Measurements from ENCODE around the gene ANO9.

The ANO9 gene

DNA sequence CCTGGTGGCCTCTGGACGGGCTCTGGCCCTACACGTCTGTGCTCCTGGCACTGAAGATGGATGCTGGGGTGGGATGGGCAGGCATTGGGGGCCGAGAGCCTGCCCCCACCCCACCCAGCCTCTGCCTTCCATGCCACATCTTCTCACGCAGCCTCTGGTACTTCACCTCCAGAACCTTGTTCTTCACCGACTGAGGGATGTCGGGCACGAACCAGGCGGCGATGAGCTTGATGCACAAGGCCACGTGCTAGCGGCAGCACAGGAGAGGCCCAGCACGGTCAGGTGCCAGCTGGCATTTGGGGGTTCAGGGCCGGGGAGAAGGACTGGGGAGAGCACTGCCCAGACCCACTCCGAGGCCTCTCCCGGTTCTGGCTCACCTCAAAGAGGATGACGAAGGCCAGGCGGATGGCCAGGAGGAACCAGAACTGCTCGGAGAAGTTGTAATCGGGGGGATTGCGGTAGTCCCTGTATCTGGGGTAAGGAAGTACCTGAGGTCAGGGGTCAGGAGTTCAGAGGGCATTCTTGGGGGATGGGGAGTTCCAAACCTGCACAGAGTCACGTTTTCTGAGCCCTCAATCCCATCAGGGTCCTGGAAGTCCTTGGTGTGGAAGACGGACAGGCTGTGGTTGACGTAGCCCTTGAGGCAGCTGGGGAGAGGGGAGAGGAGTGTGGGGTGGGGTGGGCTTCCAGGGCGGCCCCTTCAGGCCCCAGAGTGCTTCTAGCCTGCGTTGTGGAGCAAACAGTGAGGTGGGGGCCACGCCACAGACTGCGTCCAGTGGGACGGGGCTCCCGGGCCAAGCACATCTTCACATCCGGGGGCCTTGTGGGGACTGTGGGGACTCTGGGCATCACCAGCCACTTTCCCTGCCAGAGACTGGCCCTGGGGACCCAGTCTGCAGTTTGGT lies 23.2 kb downstream of the ANO9 start:
- Histone ChIP-seq H3K4me3 (replicated peaks; ENCODE audit: low read depth, low read length) (no peak overlapping the region), H3K36me3 (ENCODE audit: control insufficient read depth, insufficient read depth, low read length) (no peaks in the 10 kb centered on the region), H3K27me3 (replicated peaks; ENCODE audit: control insufficient read depth, insufficient read depth, low read length) (no peaks in the 10 kb centered on the region; the same call in 1 of the 2 replicates)
- TF ChIP-seq, protein P1, sequence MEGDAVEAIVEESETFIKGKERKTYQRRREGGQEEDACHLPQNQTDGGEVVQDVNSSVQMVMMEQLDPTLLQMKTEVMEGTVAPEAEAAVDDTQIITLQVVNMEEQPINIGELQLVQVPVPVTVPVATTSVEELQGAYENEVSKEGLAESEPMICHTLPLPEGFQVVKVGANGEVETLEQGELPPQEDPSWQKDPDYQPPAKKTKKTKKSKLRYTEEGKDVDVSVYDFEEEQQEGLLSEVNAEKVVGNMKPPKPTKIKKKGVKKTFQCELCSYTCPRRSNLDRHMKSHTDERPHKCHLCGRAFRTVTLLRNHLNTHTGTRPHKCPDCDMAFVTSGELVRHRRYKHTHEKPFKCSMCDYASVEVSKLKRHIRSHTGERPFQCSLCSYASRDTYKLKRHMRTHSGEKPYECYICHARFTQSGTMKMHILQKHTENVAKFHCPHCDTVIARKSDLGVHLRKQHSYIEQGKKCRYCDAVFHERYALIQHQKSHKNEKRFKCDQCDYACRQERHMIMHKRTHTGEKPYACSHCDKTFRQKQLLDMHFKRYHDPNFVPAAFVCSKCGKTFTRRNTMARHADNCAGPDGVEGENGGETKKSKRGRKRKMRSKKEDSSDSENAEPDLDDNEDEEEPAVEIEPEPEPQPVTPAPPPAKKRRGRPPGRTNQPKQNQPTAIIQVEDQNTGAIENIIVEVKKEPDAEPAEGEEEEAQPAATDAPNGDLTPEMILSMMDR (IDR thresholded peaks at IDR 0.05; ENCODE audit: insufficient read depth, low read length, poor library complexity, severe bottlenecking): no peak
- no peak for DNase-seq (ENCODE audit: extremely low read depth, insufficient read length)

DNA sequence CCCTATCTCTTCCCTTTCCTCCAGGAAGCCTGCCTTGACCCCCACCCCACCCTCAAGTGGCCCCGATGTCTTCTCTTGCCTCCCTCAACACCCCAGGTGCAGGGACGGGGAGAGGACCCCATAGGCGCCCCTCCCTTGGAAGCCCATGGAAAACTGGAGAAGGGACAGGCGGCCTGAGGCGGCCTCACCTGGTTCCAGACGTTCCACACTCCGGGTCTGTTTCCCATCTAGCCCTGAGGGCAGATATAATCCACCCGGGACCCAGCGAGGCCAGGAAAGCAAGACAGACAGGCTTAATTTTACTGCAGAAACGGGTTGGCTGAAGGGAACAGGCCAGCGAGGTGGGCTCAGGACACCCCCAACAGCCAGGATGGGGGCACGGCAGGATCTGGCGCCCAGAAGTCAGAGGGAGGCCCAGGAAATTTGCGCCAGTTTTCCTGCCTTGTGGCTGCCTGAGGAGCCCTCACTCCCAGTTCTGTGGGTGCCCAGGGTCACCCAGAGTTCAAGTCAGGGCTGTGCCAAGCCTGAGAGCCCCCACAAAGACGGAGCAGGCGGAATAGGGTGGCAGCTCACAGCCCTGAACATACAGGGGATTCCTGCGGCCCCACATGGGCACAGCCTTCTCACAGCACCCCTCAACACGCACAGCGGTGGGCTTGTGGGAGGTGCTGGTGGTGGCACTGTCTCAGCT lies 24.0 kb downstream of the ANO9 start:
- H3K4me3 ChIP-seq (replicated peaks; ENCODE audit: low read depth, low read length): no peak overlapping the region
- H3K36me3 ChIP-seq (ENCODE audit: control insufficient read depth, insufficient read depth, low read length): no peaks in the 10 kb centered on the region
- TF ChIP-seq, protein P1 (IDR thresholded peaks at IDR 0.05; ENCODE audit: insufficient read depth, low read length, poor library complexity, severe bottlenecking): no peak
- no peak for DNase-seq (ENCODE audit: extremely low read depth, insufficient read length)
- no peaks in the 10 kb centered on the region; the same call in 1 of the 2 replicates for H3K27me3 ChIP-seq (replicated peaks; ENCODE audit: control insufficient read depth, insufficient read depth, low read length)

DNA sequence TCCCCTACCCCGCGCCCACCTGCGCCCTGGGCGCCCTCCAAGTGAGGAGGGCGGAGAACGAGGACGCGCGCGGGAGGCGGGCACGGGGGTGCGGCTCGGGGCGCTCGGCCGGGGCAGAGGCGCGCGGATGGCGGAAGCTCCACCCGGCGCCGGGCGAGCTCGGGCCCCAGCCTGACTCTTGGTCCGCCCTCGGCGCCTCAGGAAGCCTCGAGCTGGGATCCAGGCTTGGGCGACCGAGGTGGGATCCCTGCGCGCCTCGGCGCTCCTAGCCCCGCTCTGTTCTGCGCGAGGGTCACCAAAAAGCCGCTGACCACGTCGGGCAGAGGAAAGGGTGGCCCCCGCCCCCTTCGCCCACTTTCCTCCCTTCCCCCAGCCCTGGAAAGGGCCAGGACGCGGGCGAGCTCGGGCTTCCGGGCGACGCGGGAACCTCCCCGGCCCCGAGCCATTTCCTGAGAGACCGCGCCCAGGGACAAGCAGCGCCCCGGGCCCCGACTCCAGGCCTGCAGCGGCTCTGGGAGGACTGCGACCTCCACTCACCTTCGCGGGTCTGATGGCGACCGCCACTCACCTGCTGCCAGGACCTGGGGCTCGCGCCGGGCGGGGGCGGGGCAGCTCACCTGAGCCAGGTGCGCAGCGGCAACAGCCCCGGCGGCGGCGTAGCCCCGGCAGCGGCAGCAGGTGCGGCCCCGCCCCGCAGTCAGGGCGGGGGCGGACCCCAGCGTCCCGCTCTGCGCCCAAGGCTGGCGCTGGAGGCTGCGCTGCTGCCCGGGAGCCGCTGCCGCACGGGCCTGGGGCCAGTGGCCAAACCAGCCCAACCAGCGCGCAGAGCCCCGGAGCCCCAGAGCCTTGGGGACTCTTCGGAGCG lies 24.8 kb downstream of the ANO9 start:
- H3K4me3 ChIP-seq (replicated peaks; ENCODE audit: low read depth, low read length): peak overlapping the region; percentile 58
- no peaks in the 10 kb centered on the region; the same call in 1 of the 2 replicates for H3K27me3 ChIP-seq (replicated peaks; ENCODE audit: control insufficient read depth, insufficient read depth, low read length)
- DNase-seq (ENCODE audit: extremely low read depth, insufficient read length): no peak
- TF ChIP-seq, protein P1 (IDR thresholded peaks at IDR 0.05; ENCODE audit: insufficient read depth, low read length, poor library complexity, severe bottlenecking): no peak
- no peaks in the 10 kb centered on the region for H3K36me3 ChIP-seq (ENCODE audit: control insufficient read depth, insufficient read depth, low read length)

DNA sequence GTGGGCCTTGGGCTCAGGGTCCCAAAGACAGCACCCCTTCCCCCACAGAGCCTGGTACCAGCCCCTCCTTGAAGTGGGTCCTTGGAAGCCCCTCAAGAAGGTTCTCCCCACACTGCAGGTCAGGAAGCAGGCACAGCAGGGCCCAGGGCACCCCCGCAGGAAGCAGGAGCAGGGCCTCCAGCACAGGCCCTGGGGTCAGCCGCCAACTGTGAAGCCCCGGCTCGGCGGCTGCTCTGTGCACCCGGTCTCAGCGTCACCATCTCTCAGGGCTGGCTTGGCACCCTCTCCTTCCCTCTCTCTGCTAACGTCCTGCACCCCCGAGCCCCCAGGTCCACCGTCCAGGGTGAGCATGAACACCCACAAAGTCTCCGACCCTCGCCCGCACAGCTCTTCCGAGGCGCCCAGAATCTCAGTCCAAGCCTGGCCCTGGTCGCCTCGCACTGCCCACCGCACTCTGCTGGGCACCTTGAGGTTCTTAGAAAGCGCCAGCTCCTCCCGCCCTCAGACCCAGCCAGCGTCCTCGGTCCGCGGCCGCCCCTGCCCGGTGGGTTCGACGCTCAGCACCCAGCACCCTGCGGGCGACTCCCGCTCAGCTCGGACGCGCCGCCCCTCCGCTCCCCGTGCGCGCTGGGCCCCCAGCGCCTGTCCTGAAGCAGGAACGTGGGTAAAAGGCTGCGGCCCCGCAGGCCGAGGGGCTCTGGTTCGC lies 25.6 kb downstream of the ANO9 start:
- Histone ChIP-seq H3K4me3 (replicated peaks; ENCODE audit: low read depth, low read length) (peak overlapping the region; percentile 58), H3K36me3 (ENCODE audit: control insufficient read depth, insufficient read depth, low read length) (no peaks in the 10 kb centered on the region), H3K27me3 (replicated peaks; ENCODE audit: control insufficient read depth, insufficient read depth, low read length) (no peaks in the 10 kb centered on the region; the same call in 1 of the 2 replicates)
- DNase-seq (ENCODE audit: extremely low read depth, insufficient read length): no peak
- TF ChIP-seq, protein P1 (IDR thresholded peaks at IDR 0.05; ENCODE audit: insufficient read depth, low read length, poor library complexity, severe bottlenecking): no peak

DNA sequence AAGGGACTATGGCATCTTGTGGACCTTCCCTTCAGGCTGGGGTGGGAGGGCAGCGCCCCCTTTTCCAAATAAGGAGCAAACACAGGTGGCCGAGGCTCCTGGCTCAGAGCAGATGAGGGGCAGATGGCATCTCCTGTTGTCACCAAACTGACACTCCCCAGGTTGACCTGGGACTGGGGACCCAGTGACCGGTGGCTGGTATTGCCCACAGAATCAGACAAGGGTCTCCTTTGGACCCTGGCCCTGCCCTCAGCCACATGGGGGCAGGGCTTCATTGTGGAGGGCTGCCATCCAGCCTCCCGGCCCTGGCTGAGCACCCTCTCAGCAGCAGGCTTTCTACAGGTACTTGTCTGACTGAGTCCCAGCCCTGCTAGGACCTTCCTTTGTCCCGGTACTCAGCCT lies 26.2 kb downstream of the ANO9 start:
- no peak for DNase-seq (ENCODE audit: extremely low read depth, insufficient read length)
- TF ChIP-seq, protein P1 (IDR thresholded peaks at IDR 0.05; ENCODE audit: insufficient read depth, low read length, poor library complexity, severe bottlenecking): no peak
- no peaks in the 10 kb centered on the region; the same call in 1 of the 2 replicates for H3K27me3 ChIP-seq (replicated peaks; ENCODE audit: control insufficient read depth, insufficient read depth, low read length)
- H3K4me3 ChIP-seq (replicated peaks; ENCODE audit: low read depth, low read length): no peak overlapping the region
- H3K36me3 ChIP-seq (ENCODE audit: control insufficient read depth, insufficient read depth, low read length): no peaks in the 10 kb centered on the region

Data from GM06990 (cell line).